Prostate gland (tissue), 2 donors: ENCODE results near the gene CABP7. TPM values are rescaled to one million over a fixed set of nuclear protein-coding genes. Genes with fewer than 3 reads are reported as not detected.

Experiments
- DNase-seq: peaks from one replicate; pipeline ENCODE4 v3.0.0-alpha.2; 2019; ENCODE audit warnings: low spot score
- H3K27ac ChIP-seq, 2 donors: fragments of 200-600 bp; sonication (generic); 2 replicates each; pipeline ENCODE4 v1.5.1; 2017 to 2019
- H3K27me3 ChIP-seq: fragments of 200-600 bp; sonication (generic); replicated peaks from 2 replicates; pipeline ENCODE4 v1.5.1; 2019; ENCODE audit not compliant: insufficient read depth
- H3K36me3 ChIP-seq, 2 donors: fragments of 200-600 bp; sonication (generic); 1 replicate in 1 of 2; 2 replicates in 1 of 2; pipeline versions ENCODE4 v1.5.1 to v1.8.1; 2017 to 2019
- H3K4me1 ChIP-seq: fragments of 200-600 bp; sonication (generic); replicated peaks from 2 replicates; pipeline ENCODE4 v1.5.1; 2019
- H3K4me3 ChIP-seq, 2 donors: fragments of 200-600 bp; sonication (generic); 2 replicates each; pipeline ENCODE4 v1.5.1; 2017 to 2019
- H3K9me3 ChIP-seq: fragments of 200-600 bp; sonication (generic); 2 replicates; pipeline ENCODE4 v1.5.1; 2017
- CTCF ChIP-seq, 4 experiments: fragments of 200-600 bp in 2 of 4; fragments of 450-650 bp in 2 of 4; sonication (generic) in 2 of 4; IDR thresholded peaks; 1 replicate in 3 of 4; 2 replicates in 1 of 4; pipeline ENCODE4 v1.5.1; 2016 to 2019; ENCODE audit warnings: antibody characterized with exemption in 4 of 4, mild to moderate bottlenecking in 2 of 4, moderate library complexity in 2 of 4
- POLR2A ChIP-seq: fragments of 450-650 bp; IDR thresholded peaks from one replicate; pipeline ENCODE4 v1.6.1; 2016; ENCODE audit warnings: antibody characterized with exemption, mild to moderate bottlenecking
- POLR2AphosphoS5 ChIP-seq: sonication (generic); formaldehyde crosslinking; IDR thresholded peaks from one replicate; pipeline ENCODE4 v1.6.1; 2017; ENCODE audit warnings: antibody characterized with exemption
- WGBS: methylation state at CpG from one replicate; pipeline ENCODE4 v1.1.5; 2018; 5-methylcytosine and 5-hydroxymethylcytosine counted together
- intact Hi-C: fragments of 100-400 bp; cut with DNase I; formaldehyde crosslinking; loops from one replicate; pipeline ENCODE4 v1.14.2; 2022
- total RNA-seq, 2 donors: library from RNA; depleted of rRNA; stranded (reverse); fragments of >200 nt; gene quantifications; one replicate each; pipeline ENCODE4 v1.1.0, GENCODE V29; 2016

Gene CABP7
- total RNA-seq, 2 donors from 2014 or later: 1.5 TPM; not detected in 1

GRCh38 chr22:29722151-29722550 lies 2.3 kb downstream of the CABP7 start:
- DNase-seq: no peak
- TF ChIP-seq POLR2AphosphoS5: no peak
- no peak for TF ChIP-seq CTCF (IDR thresholded peaks at IDR 0.05)
- TF ChIP-seq POLR2A: no peak
- Histone ChIP-seq H3K36me3 (no peaks in the 10 kb centered on the region), H3K4me3 (no peak overlapping the region), H3K27me3 (peaks cover 9% of the 10 kb centered on the region), H3K27ac (no peak overlapping the region), H3K4me1 (peaks cover 7% of the 10 kb centered on the region), H3K9me3 (no peaks in the 10 kb centered on the region)
- 82% methylated on average over 7 of the region's 7 CpGs for WGBS
- intact Hi-C loops: no loop called here

- H3K27me3 ChIP-seq: peaks cover 9% of the 10 kb centered on the region
- intact Hi-C loops: no loop called here
Observed at GRCh38 chr22:29722587-29722986, 2.8 kb downstream of the CABP7 start.

GRCh38 chr22:29723766-29724165 lies 4.0 kb downstream of the CABP7 start:
- WGBS: 95% methylated on average over 10 of the region's 10 CpGs
- no peak overlapping the region for H3K4me3 ChIP-seq
- peaks cover 9% of the 10 kb centered on the region for H3K27me3 ChIP-seq
- peaks cover 7% of the 10 kb centered on the region for H3K4me1 ChIP-seq
- H3K9me3 ChIP-seq: no peaks in the 10 kb centered on the region
- no peak overlapping the region for H3K27ac ChIP-seq
- DNase-seq: no peak
- intact Hi-C loops: no loop called here
- H3K36me3 ChIP-seq: no peaks in the 10 kb centered on the region
- no peak for TF ChIP-seq POLR2A
- no peak for TF ChIP-seq POLR2AphosphoS5
- TF ChIP-seq CTCF (IDR thresholded peaks at IDR 0.05): no peak

More at GRCh38 chr22:29722587-29722986, 2.8 kb downstream of the CABP7 start:
- Histone ChIP-seq H3K36me3 (no peaks in the 10 kb centered on the region), H3K9me3 (no peaks in the 10 kb centered on the region), H3K4me3 (no peak overlapping the region), H3K4me1 (peaks cover 7% of the 10 kb centered on the region), H3K27ac (no peak overlapping the region)
- whole genome bisulfite sequencing: 85% methylated on average over 16 of the region's 16 CpGs
- TF ChIP-seq POLR2AphosphoS5 (no peak), CTCF (IDR thresholded peaks at IDR 0.05) (no peak), POLR2A (no peak)
- DNase-seq: no peak

- TF ChIP-seq POLR2A (no peak), POLR2AphosphoS5 (no peak), CTCF (IDR thresholded peaks at IDR 0.05) (no peak)
- intact Hi-C loops: no loop called here
- DNase-seq: no peak
Observed at GRCh38 chr22:29724843-29725242, 5.0 kb downstream of the CABP7 start.

GRCh38 chr22:29726106-29726505 lies 6.3 kb downstream of the CABP7 start:
- intact Hi-C loops: no loop called here
- H3K27me3 ChIP-seq: no peaks in the 10 kb centered on the region
- TF ChIP-seq POLR2A (no peak), POLR2AphosphoS5 (no peak), CTCF (IDR thresholded peaks at IDR 0.05) (no peak)

More at GRCh38 chr22:29724843-29725242, 5.0 kb downstream of the CABP7 start:
- no peaks in the 10 kb centered on the region for H3K9me3 ChIP-seq
- H3K27me3 ChIP-seq: peaks cover 4% of the 10 kb centered on the region
- H3K36me3 ChIP-seq: no peaks in the 10 kb centered on the region
- peaks cover 7% of the 10 kb centered on the region for H3K4me1 ChIP-seq
- H3K4me3 ChIP-seq: no peak overlapping the region
- WGBS: 77% methylated on average over 5 of the region's 8 CpGs
- no peak overlapping the region for H3K27ac ChIP-seq

More at GRCh38 chr22:29726106-29726505, 6.3 kb downstream of the CABP7 start:
- no peaks in the 10 kb centered on the region for H3K36me3 ChIP-seq
- WGBS: 88% methylated on average over 7 of the region's 7 CpGs
- no peaks in the 10 kb centered on the region for H3K9me3 ChIP-seq
- H3K27ac ChIP-seq: no peak overlapping the region
- DNase-seq: no peak
- no peak overlapping the region for H3K4me3 ChIP-seq
- H3K4me1 ChIP-seq: peaks cover under 1% of the 10 kb centered on the region
